HepG2 (cell line): ENCODE results near the gene PARN. TPM values are rescaled to one million over a fixed set of nuclear protein-coding genes. Genes with fewer than 3 reads are reported as not detected.

ENCODE experiments used
- ATAC-seq: fragments of 200-7000 bp; cut with Tn5 transposase; 3 replicates; pipeline ENCODE4 v1.9.1; 2020; ENCODE audit warnings: mild to moderate bottlenecking, moderate library complexity
- BruUV-seq: library from RNA; stranded (reverse); fragments of 400-500 nt; replicated peaks from 2 replicates; lab custom pipeline; 2021; lab: Mats Ljungman, UMichigan
- CTCF ChIA-PET: fragments of 300-600 bp; formaldehyde crosslinking; extraction: SDS; loops from one replicate; lab custom pipeline; 2021; ENCODE audit warnings: low total read pairs, inconsistent platforms, low intra/inter-chr PET ratio; lab: Yijun Ruan, JAX
- POLR2A ChIA-PET: fragments of 350-600 bp; sonication (Branson Sonifier 250); formaldehyde crosslinking; loops from one replicate; lab custom pipeline; 2020; ENCODE audit warnings: antibody characterized with exemption, inconsistent platforms; lab: Yijun Ruan, JAX
- DNase-seq: peaks from one replicate; pipeline ENCODE4 v3.0.0-alpha.2; 2015; ENCODE audit warnings: low spot score
- FAIRE-seq: peaks from 3 replicates; lab custom pipeline; 2011; peaks lifted over from hg19 to GRCh38; lab: Jason Lieb, UNC
- H2AFZ ChIP-seq: one replicate; pipeline ENCODE4 v1.6.1; 2011; ENCODE audit warnings: low read length, inconsistent platforms
- H3K27ac ChIP-seq: fragments of 300-600 bp; 3 replicates; pipeline ENCODE4 v1.8.0; 2011; ENCODE audit warnings: mixed run types, mild to moderate bottlenecking, mixed read lengths, low read length, inconsistent platforms; ENCODE audit not compliant: insufficient read depth; ENCODE audit errors: extremely low read length
- H3K27me3 ChIP-seq, 2 experiments: fragments of 200-600 bp in 1 of 2; 2 replicates in 1 of 2; 3 replicates in 1 of 2; pipeline versions ENCODE4 v1.6.0 to v1.8.0; 2011; ENCODE audit warnings: low read length in 2 of 2, mild to moderate bottlenecking in 2 of 2, moderate library complexity in 2 of 2, inconsistent platforms in 1 of 2; ENCODE audit not compliant: insufficient read depth in 2 of 2, control insufficient read depth in 1 of 2
- H3K36me3 ChIP-seq, 2 experiments: fragments of 200-600 bp in 1 of 2; replicated peaks in 1 of 2; 2 replicates in 1 of 2; 3 replicates in 1 of 2; pipeline versions ENCODE4 v1.5.1 to v1.8.0; 2011; ENCODE audit warnings: low read length in 2 of 2, inconsistent platforms in 1 of 2; ENCODE audit not compliant: insufficient read depth in 2 of 2, control insufficient read depth in 1 of 2
- H3K4me1 ChIP-seq: 2 replicates; pipeline ENCODE4 v1.5.1; 2012; ENCODE audit warnings: low read length, inconsistent platforms; ENCODE audit not compliant: insufficient read depth
- H3K4me2 ChIP-seq: 2 replicates; pipeline ENCODE4 v1.6.0; 2011; ENCODE audit warnings: low read depth, low read length, inconsistent platforms
- H3K4me3 ChIP-seq, 3 experiments: fragments of 200-600 bp in 1 of 3; sonication (generic), shearing (Covaris generic) in 1 of 3; replicated peaks in 1 of 3; 2 replicates each; pipeline ENCODE4 v1.5.1; 2011 to 2016; ENCODE audit warnings: low read length in 3 of 3, inconsistent platforms in 2 of 3, low read depth in 2 of 3, mild to moderate bottlenecking in 2 of 3, control low read depth in 1 of 3, mixed read lengths in 1 of 3; ENCODE audit not compliant: insufficient read depth in 1 of 3
- H3K79me2 ChIP-seq: one replicate; pipeline ENCODE4 v1.6.1; 2011; ENCODE audit warnings: low read length, inconsistent platforms; ENCODE audit not compliant: insufficient read depth
- H3K9ac ChIP-seq: 2 replicates; pipeline ENCODE4 v1.6.0; 2011; ENCODE audit warnings: mild to moderate bottlenecking, low read depth, low read length, inconsistent platforms; ENCODE audit not compliant: insufficient read depth
- H3K9me3 ChIP-seq: 2 replicates; pipeline ENCODE4 v1.5.1; 2012; ENCODE audit warnings: mild to moderate bottlenecking, low read length
- H4K20me1 ChIP-seq: 2 replicates; pipeline ENCODE4 v1.6.0; 2011; ENCODE audit warnings: inconsistent platforms, mild to moderate bottlenecking, low read length, moderate library complexity; ENCODE audit not compliant: insufficient read depth
- FOXA3 ChIP-seq: IDR thresholded peaks from 2 replicates; pipeline ENCODE4 v1.6.1; 2016; ENCODE audit warnings: missing genetic modification reagents, missing compliant biosample characterization
- MBD4 ChIP-seq: IDR thresholded peaks from 2 replicates; pipeline ENCODE4 v1.6.1; 2012; ENCODE audit warnings: low read length, inconsistent platforms, borderline replicate concordance
- NONO ChIP-seq, 2 experiments: fragments of 450-650 bp in 1 of 2; sonication (generic) in 1 of 2; formaldehyde crosslinking in 1 of 2; IDR thresholded peaks in 1 of 2; conservative IDR thresholded peaks in 1 of 2; 2 replicates each; pipeline versions ENCODE4 v1.6.1 to v1.8.0; 2017 to 2022; ENCODE audit warnings: mild to moderate bottlenecking in 1 of 2, missing genetic modification reagents in 1 of 2, moderate library complexity in 1 of 2
- ZFP90 ChIP-seq: sonication (generic); formaldehyde crosslinking; IDR thresholded peaks from 2 replicates; pipeline ENCODE4 v1.8.0; 2022; ENCODE audit warnings: missing genetic modification reagents, mild to moderate bottlenecking, inconsistent platforms, borderline replicate concordance
- ZNF124 ChIP-seq: sonication (generic); formaldehyde crosslinking; IDR thresholded peaks from 2 replicates; pipeline ENCODE4 v1.4.0; 2020; ENCODE audit warnings: missing genetic modification reagents
- ZNF451 ChIP-seq: sonication (generic); formaldehyde crosslinking; IDR thresholded peaks from 2 replicates; pipeline ENCODE4 v1.5.0; 2020; ENCODE audit warnings: mild to moderate bottlenecking, missing genetic modification reagents
- ZNF816 ChIP-seq: sonication (generic); formaldehyde crosslinking; IDR thresholded peaks from 2 replicates; pipeline ENCODE4 v1.8.0; 2022; ENCODE audit warnings: missing genetic modification reagents, mild to moderate bottlenecking, borderline replicate concordance
- WGBS: methylation state at CpG from one replicate; pipeline ENCODE4 v1.1.6; 2017; ENCODE audit warnings: low lambda C conversion rate; 5-methylcytosine and 5-hydroxymethylcytosine counted together
- in situ Hi-C: cut with HindIII; loops from 2 replicates; pipeline ENCODE4 v1.10.0; 2017; ENCODE audit warnings: low pct_unique_long_range_greater_than_20kb; ENCODE audit not compliant: extremely low pct_ligation_motif_present
- intact Hi-C: fragments of 100-400 bp; cut with micrococcal nuclease; formaldehyde crosslinking; loops from one replicate; pipeline ENCODE4 v1.10.0; 2022; ENCODE audit not compliant: unreplicated experiment
- polyA plus RNA-seq, 8 experiments: library from polyadenylated mRNA; depleted of rRNA in 3 of 8; stranded (reverse) in 7 of 8; unstranded in 1 of 8; fragments of >200 nt; fragmentation: Illumina TruSeq in 4 of 8; extraction: Trizol in 4 of 8; gene quantifications; 2 replicates each; pipeline versions ENCODE4 v1.2.1 to v1.2.3, GENCODE V29; 2011 to 2016; ENCODE audit warnings: low read depth in 4 of 8, missing spikeins in 1 of 8, mixed read lengths in 1 of 8; ENCODE audit not compliant: insufficient read depth in 1 of 8
- total RNA-seq, 5 experiments: library from RNA; depleted of rRNA; stranded (reverse); fragments of >200 nt; fragmentation: Illumina TruSeq; extraction: Trizol; gene quantifications; 2 replicates each; pipeline ENCODE4 v1.2.3, GENCODE V29; 2016; ENCODE audit warnings: low read depth in 1 of 5
- TF ChIP-seq, protein P1 (sequence below): sonication (generic); formaldehyde crosslinking; IDR thresholded peaks from 2 replicates; pipeline ENCODE4 v1.4.0; 2020; ENCODE audit warnings: missing genetic modification reagents
- TF ChIP-seq, protein P2 (sequence below): sonication (generic); formaldehyde crosslinking; IDR thresholded peaks from 2 replicates; pipeline ENCODE4 v1.5.0; 2020; ENCODE audit warnings: mild to moderate bottlenecking, missing genetic modification reagents, borderline replicate concordance
- TF ChIP-seq, protein P3 (sequence below): sonication (generic); formaldehyde crosslinking; IDR thresholded peaks from 2 replicates; pipeline ENCODE4 v1.5.0; 2020; ENCODE audit warnings: mild to moderate bottlenecking, missing genetic modification reagents, borderline replicate concordance

Gene PARN
- total and polyA plus RNA-seq, 2 of the 13 experiments (the other 11 are each of a cell fraction or from before 2014, with no cell fraction given), result 13.3 to 47.6 TPM

DNA sequence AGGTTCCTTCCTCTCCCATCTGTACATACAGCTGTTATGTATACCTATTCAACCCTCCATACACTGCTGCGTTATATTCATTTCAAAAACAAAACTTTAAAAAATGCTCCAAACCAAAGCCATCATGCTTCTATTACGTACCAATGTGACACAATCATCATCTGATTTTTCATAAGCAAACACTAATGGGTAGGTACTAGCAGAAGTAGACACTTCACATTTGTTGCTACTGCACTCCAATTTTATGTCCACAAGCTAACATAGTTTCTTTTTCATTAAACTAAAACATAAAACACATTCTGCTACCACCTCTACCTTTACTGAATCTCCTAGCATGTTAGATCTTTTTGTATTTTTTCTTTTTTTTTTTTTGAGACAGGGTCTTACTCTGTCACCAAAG, 57.5 kb downstream of the PARN start:
- in situ Hi-C loops, result no loop called here
- TF ChIP-seq, protein P1, sequence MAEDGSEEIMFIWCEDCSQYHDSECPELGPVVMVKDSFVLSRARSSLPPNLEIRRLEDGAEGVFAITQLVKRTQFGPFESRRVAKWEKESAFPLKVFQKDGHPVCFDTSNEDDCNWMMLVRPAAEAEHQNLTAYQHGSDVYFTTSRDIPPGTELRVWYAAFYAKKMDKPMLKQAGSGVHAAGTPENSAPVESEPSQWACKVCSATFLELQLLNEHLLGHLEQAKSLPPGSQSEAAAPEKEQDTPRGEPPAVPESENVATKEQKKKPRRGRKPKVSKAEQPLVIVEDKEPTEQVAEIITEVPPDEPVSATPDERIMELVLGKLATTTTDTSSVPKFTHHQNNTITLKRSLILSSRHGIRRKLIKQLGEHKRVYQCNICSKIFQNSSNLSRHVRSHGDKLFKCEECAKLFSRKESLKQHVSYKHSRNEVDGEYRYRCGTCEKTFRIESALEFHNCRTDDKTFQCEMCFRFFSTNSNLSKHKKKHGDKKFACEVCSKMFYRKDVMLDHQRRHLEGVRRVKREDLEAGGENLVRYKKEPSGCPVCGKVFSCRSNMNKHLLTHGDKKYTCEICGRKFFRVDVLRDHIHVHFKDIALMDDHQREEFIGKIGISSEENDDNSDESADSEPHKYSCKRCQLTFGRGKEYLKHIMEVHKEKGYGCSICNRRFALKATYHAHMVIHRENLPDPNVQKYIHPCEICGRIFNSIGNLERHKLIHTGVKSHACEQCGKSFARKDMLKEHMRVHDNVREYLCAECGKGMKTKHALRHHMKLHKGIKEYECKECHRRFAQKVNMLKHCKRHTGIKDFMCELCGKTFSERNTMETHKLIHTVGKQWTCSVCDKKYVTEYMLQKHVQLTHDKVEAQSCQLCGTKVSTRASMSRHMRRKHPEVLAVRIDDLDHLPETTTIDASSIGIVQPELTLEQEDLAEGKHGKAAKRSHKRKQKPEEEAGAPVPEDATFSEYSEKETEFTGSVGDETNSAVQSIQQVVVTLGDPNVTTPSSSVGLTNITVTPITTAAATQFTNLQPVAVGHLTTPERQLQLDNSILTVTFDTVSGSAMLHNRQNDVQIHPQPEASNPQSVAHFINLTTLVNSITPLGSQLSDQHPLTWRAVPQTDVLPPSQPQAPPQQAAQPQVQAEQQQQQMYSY (CRISPR knock-in tag), result no peak
- TF ChIP-seq ZNF124 (CRISPR knock-in tag) (no peak), MBD4 (no peak), ZNF816 (CRISPR knock-in tag) (no peak), ZFP90 (CRISPR knock-in tag) (no peak), ZNF451 (CRISPR knock-in tag) (no peak), FOXA3 (CRISPR knock-in tag) (no peak), NONO (IDR thresholded peaks at IDR 0.05) (no peak), NONO (CRISPR knock-in tag; conservative IDR thresholded peaks at IDR 0.05) (no peak)
- TF ChIP-seq, protein P2, sequence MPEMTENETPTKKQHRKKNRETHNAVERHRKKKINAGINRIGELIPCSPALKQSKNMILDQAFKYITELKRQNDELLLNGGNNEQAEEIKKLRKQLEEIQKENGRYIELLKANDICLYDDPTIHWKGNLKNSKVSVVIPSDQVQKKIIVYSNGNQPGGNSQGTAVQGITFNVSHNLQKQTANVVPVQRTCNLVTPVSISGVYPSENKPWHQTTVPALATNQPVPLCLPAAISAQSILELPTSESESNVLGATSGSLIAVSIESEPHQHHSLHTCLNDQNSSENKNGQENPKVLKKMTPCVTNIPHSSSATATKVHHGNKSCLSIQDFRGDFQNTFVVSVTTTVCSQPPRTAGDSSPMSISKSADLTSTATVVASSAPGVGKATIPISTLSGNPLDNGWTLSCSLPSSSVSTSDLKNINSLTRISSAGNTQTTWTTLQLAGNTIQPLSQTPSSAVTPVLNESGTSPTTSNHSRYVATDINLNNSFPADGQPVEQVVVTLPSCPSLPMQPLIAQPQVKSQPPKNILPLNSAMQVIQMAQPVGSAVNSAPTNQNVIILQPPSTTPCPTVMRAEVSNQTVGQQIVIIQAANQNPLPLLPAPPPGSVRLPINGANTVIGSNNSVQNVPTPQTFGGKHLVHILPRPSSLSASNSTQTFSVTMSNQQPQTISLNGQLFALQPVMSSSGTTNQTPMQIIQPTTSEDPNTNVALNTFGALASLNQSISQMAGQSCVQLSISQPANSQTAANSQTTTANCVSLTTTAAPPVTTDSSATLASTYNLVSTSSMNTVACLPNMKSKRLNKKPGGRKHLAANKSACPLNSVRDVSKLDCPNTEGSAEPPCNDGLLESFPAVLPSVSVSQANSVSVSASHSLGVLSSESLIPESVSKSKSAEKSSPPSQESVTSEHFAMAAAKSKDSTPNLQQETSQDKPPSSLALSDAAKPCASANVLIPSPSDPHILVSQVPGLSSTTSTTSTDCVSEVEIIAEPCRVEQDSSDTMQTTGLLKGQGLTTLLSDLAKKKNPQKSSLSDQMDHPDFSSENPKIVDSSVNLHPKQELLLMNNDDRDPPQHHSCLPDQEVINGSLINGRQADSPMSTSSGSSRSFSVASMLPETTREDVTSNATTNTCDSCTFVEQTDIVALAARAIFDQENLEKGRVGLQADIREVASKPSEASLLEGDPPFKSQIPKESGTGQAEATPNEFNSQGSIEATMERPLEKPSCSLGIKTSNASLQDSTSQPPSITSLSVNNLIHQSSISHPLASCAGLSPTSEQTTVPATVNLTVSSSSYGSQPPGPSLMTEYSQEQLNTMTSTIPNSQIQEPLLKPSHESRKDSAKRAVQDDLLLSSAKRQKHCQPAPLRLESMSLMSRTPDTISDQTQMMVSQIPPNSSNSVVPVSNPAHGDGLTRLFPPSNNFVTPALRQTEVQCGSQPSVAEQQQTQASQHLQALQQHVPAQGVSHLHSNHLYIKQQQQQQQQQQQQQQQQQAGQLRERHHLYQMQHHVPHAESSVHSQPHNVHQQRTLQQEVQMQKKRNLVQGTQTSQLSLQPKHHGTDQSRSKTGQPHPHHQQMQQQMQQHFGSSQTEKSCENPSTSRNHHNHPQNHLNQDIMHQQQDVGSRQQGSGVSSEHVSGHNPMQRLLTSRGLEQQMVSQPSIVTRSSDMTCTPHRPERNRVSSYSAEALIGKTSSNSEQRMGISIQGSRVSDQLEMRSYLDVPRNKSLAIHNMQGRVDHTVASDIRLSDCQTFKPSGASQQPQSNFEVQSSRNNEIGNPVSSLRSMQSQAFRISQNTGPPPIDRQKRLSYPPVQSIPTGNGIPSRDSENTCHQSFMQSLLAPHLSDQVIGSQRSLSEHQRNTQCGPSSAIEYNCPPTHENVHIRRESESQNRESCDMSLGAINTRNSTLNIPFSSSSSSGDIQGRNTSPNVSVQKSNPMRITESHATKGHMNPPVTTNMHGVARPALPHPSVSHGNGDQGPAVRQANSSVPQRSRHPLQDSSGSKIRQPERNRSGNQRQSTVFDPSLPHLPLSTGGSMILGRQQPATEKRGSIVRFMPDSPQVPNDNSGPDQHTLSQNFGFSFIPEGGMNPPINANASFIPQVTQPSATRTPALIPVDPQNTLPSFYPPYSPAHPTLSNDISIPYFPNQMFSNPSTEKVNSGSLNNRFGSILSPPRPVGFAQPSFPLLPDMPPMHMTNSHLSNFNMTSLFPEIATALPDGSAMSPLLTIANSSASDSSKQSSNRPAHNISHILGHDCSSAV (CRISPR knock-in tag), result no peak
- TF ChIP-seq, protein P3, sequence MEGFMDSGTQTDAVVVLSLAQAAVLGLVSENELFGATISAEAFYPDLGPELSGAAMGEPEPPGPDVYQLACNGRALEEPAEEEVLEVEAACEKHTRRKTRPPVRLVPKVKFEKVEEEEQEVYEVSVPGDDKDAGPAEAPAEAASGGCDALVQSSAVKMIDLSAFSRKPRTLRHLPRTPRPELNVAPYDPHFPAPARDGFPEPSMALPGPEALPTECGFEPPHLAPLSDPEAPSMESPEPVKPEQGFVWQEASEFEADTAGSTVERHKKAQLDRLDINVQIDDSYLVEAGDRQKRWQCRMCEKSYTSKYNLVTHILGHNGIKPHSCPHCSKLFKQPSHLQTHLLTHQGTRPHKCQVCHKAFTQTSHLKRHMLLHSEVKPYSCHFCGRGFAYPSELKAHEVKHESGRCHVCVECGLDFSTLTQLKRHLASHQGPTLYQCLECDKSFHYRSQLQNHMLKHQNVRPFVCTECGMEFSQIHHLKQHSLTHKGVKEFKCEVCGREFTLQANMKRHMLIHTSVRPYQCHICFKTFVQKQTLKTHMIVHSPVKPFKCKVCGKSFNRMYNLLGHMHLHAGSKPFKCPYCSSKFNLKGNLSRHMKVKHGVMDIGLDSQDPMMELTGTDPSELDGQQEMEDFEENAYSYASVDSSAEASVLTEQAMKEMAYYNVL (CRISPR knock-in tag), result no peak

More for the DNA sequence above, 57.5 kb downstream of the PARN start:
- Histone ChIP-seq H3K27ac (no peak overlapping the region), H3K36me3 (peaks cover 17 to 35% of the 10 kb centered on the region in 2 experiments), H3K4me3 (no peak overlapping the region), H3K79me2 (no peaks in the 10 kb centered on the region), H3K4me1 (peaks cover 8% of the 10 kb centered on the region; the same call in 1 of the 2 replicates), H3K9me3 (no peaks in the 10 kb centered on the region), H3K4me2 (no peak overlapping the region), H2AFZ (no peak overlapping the region), H3K27me3 (no peaks in the 10 kb centered on the region), H3K9ac (no peak overlapping the region), H4K20me1 (no peaks in the 10 kb centered on the region)
- 95% methylated on average over 2 of the region's 2 CpGs for WGBS
- ATAC-seq (no peak), FAIRE-seq (no peak), DNase-seq (no peak)
- ChIA-PET POLR2A (no interaction called here), CTCF (no interaction called here)
- intact Hi-C loops, result no loop called here
- BruUV-seq, result no TSS peak
